Kidney epithelial cell (primary cell): Measurements from ENCODE around the gene SLC25A43. TPM values are rescaled to one million over a fixed set of nuclear protein-coding genes. Genes with fewer than 3 reads are reported as not detected.
"Not testable (repeated sequence)": the region's sequence is repeated elsewhere in the genome, so short reads cannot be mapped to it uniquely, and the experiment has no call there.

Source experiments
- DNase-seq: peaks from one replicate; pipeline ENCODE4 v3.0.0-alpha.2; 2010; ENCODE audit warnings: low read depth
- H3K27me3 ChIP-seq: 2 replicates; pipeline ENCODE4 v1.6.0; 2011; ENCODE audit warnings: low read length; ENCODE audit not compliant: control insufficient read depth, insufficient read depth
- H3K36me3 ChIP-seq: 2 replicates; pipeline ENCODE4 v1.5.1; 2011; ENCODE audit warnings: low read length; ENCODE audit not compliant: control insufficient read depth, insufficient read depth
- H3K4me3 ChIP-seq: 2 replicates; pipeline ENCODE4 v1.5.1; 2011; ENCODE audit warnings: low read depth, mild to moderate bottlenecking, control low read depth, low read length
- CTCF ChIP-seq: IDR thresholded peaks from 2 replicates; pipeline ENCODE4 v1.5.1; 2011; ENCODE audit warnings: mild to moderate bottlenecking, moderate library complexity, low read length, control low read depth, inconsistent platforms; ENCODE audit not compliant: insufficient read depth, poor library complexity, severe bottlenecking
- total RNA-seq: library from RNA; depleted of rRNA; stranded (reverse); fragments of >200 nt; gene quantifications from 2 replicates; pipeline ENCODE4 v1.2.3, GENCODE V29; 2015

SLC25A43 gene
- total RNA-seq, 1 donor from 2014 or later: 9.8 TPM

- no peaks in the 10 kb centered on the region for H3K27me3 ChIP-seq
- no peak overlapping the region for H3K4me3 ChIP-seq
- H3K36me3 ChIP-seq: no peaks in the 10 kb centered on the region
- no peak for TF ChIP-seq CTCF
- DNase-seq: no peak
Measured at GRCh38 chrX:119375561-119375960, 23.6 kb upstream of the SLC25A43 start.

- no peak for DNase-seq
- Histone ChIP-seq H3K4me3 (no peak overlapping the region), H3K36me3 (no peaks in the 10 kb centered on the region), H3K27me3 (no peaks in the 10 kb centered on the region)
- no peak for TF ChIP-seq CTCF
Measured at GRCh38 chrX:119376312-119376711, 22.8 kb upstream of the SLC25A43 start.

- H3K27me3 ChIP-seq: no peaks in the 10 kb centered on the region
- no peak for DNase-seq
- no peaks in the 10 kb centered on the region for H3K36me3 ChIP-seq
- no peak overlapping the region for H3K4me3 ChIP-seq
- no peak for TF ChIP-seq CTCF
Measured at GRCh38 chrX:119381349-119381944, 17.7 kb upstream of the SLC25A43 start.

GRCh38 chrX:119382606-119383005, 16.5 kb upstream of the SLC25A43 start:
- DNase-seq: no peak
- no peak for TF ChIP-seq CTCF
- H3K27me3 ChIP-seq: no peaks in the 10 kb centered on the region
- H3K4me3 ChIP-seq: no peak overlapping the region
- H3K36me3 ChIP-seq: no peaks in the 10 kb centered on the region

GRCh38 chrX:119386685-119387084, 12.5 kb upstream of the SLC25A43 start:
- not testable (repeated sequence) for H3K4me3 ChIP-seq, DNase-seq

GRCh38 chrX:119387426-119387825, 11.7 kb upstream of the SLC25A43 start:
- H3K36me3 ChIP-seq, DNase-seq, H3K4me3 ChIP-seq, H3K27me3 ChIP-seq: not testable (repeated sequence)

More at GRCh38 chrX:119386685-119387084, 12.5 kb upstream of the SLC25A43 start:
- H3K27me3 ChIP-seq, H3K36me3 ChIP-seq: not testable (repeated sequence)

- H3K27me3 ChIP-seq: no peaks in the 10 kb centered on the region
- no peak for DNase-seq
Measured at GRCh38 chrX:119389214-119389613, 9.9 kb upstream of the SLC25A43 start.

More at GRCh38 chrX:119389214-119389613, 9.9 kb upstream of the SLC25A43 start:
- TF ChIP-seq CTCF: no peak
- Histone ChIP-seq H3K4me3 (no peak overlapping the region), H3K36me3 (no peaks in the 10 kb centered on the region)
